ENCODE measurements around the gene C1orf210. TPM values are rescaled to one million over a fixed set of nuclear protein-coding genes. Genes with fewer than 3 reads are reported as not detected.

Gene C1orf210
- total and polyA plus RNA-seq, 10 donors = not detected

GRCh38 chr1:43307458-43308158, 22.2 kb upstream of the C1orf210 start:
- Histone ChIP-seq H3K27me3 (replicated peaks in 1 of 7) (no peaks in the 10 kb centered on the region), H3K4me3 (no peak overlapping the region), H3K4me1 (peaks cover 0 to 47% (median 16%) of the 10 kb centered on the region in 6 donors), H3K36me3 (peaks cover 0 to 34% (median 0%) of the 10 kb centered on the region in 6 donors), H3K27ac (no peak overlapping the region), H3K9me3 (no peaks in the 10 kb centered on the region)
- no peak for TF ChIP-seq POLR2AphosphoS5 (IDR thresholded peaks at IDR 0.05)
- intact Hi-C loops (cut with DNase I; ENCODE audit: low total_unique reads) = no loop called here
- WGBS, 5 donors = 88 to 97% (median 91%) methylated on average over 9 of the region's 9 CpGs
- peak; percentile 50 for DNase-seq

- Histone ChIP-seq H3K4me3 (no peak overlapping the region), H3K36me3 (peaks cover 0 to 27% (median 0%) of the 10 kb centered on the region in 6 donors), H3K27ac (no peak overlapping the region), H3K4me1 (peaks cover 0 to 54% (median 19%) of the 10 kb centered on the region in 6 donors), H3K9me3 (no peaks in the 10 kb centered on the region), H3K27me3 (replicated peaks in 1 of 7) (no peaks in the 10 kb centered on the region)
- WGBS, 5 donors = 80 to 94% (median 90%) methylated on average over 16 to 17 of the region's 17 CpGs
- peak; percentile 64 for DNase-seq
- intact Hi-C loops (cut with DNase I; ENCODE audit: low total_unique reads) = no loop called here
- TF ChIP-seq CTCF (IDR thresholded peaks at IDR 0.05 in 8 of 11, conservative IDR thresholded peaks at IDR 0.05 in 3 of 11) = no peak
- TF ChIP-seq POLR2A (IDR thresholded peaks at IDR 0.05) = no peak
- TF ChIP-seq POLR2AphosphoS5 (IDR thresholded peaks at IDR 0.05) = no peak
Measured at GRCh38 chr1:43306688-43307457, 21.5 kb upstream of the C1orf210 start.

- intact Hi-C loops (cut with DNase I; ENCODE audit: low total_unique reads) = no loop called here
- DNase-seq = peak; percentile 51
- H3K4me1 ChIP-seq = peaks cover 0 to 51% (median 21%) of the 10 kb centered on the region in 6 donors
- no peak overlapping the region for H3K4me3 ChIP-seq
- WGBS, 5 donors = 74 to 92% (median 84%) methylated on average over 6 of the region's 6 CpGs
- H3K27ac ChIP-seq = no peak overlapping the region
- no peaks in the 10 kb centered on the region for H3K27me3 ChIP-seq (replicated peaks in 1 of 7)
- TF ChIP-seq POLR2AphosphoS5 (IDR thresholded peaks at IDR 0.05) = no peak
- TF ChIP-seq CTCF (IDR thresholded peaks at IDR 0.05 in 8 of 11, conservative IDR thresholded peaks at IDR 0.05 in 3 of 11) = no peak
- TF ChIP-seq POLR2A (IDR thresholded peaks at IDR 0.05) = no peak
- peaks cover 0 to 21% (median 0%) of the 10 kb centered on the region in 6 donors for H3K36me3 ChIP-seq
- H3K9me3 ChIP-seq = no peaks in the 10 kb centered on the region
Measured at GRCh38 chr1:43305926-43306687, 20.7 kb upstream of the C1orf210 start.

DNA sequence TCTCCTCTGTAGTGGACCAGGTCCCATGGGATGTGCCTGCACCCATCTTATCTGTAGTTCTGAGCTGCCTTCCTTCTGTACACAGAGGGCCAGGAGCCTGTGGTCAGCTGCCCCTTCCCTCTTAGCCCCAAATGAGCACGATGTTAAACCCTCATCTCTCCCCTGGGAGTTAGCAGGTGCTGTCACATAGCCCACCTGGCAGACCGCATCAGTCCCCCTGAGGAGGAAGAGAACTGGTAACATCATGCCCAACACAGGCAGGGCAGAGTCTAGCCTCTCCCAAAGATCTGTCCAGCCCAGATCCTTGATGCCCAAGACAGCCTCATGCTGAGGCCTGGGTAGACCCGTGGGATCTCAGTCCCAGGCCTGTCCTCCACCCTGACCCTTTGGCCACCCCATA, 20.1 kb upstream of the C1orf210 start:
- Histone ChIP-seq H3K4me3 (no peak overlapping the region), H3K27ac (no peak overlapping the region), H3K36me3 (peaks cover 0 to 21% (median 0%) of the 10 kb centered on the region in 6 donors), H3K9me3 (no peaks in the 10 kb centered on the region), H3K4me1 (peaks cover 0 to 50% (median 18%) of the 10 kb centered on the region in 6 donors), H3K27me3 (replicated peaks in 1 of 7) (no peaks in the 10 kb centered on the region)
- intact Hi-C loops (cut with DNase I; ENCODE audit: low total_unique reads) = no loop called here
- WGBS, 5 donors = 59 to 78% (median 71%) methylated on average over 2 to 3 of the region's 3 CpGs
- no peak for TF ChIP-seq CTCF (IDR thresholded peaks at IDR 0.05 in 8 of 11, conservative IDR thresholded peaks at IDR 0.05 in 3 of 11)
- no peak for TF ChIP-seq POLR2AphosphoS5 (IDR thresholded peaks at IDR 0.05)
- no peak for TF ChIP-seq POLR2A (IDR thresholded peaks at IDR 0.05)
- DNase-seq = peak; percentile 30

Measured in spleen (tissue), 11 donors.